Kasumi-1 (cell line): Measurements from ENCODE around the gene IRS1.

ENCODE experiments used
- DNase-seq, 2 experiments: peaks; one replicate each; lab custom pipeline; 2025; lab: John Stamatoyannopoulos, UW

Gene IRS1

DNA sequence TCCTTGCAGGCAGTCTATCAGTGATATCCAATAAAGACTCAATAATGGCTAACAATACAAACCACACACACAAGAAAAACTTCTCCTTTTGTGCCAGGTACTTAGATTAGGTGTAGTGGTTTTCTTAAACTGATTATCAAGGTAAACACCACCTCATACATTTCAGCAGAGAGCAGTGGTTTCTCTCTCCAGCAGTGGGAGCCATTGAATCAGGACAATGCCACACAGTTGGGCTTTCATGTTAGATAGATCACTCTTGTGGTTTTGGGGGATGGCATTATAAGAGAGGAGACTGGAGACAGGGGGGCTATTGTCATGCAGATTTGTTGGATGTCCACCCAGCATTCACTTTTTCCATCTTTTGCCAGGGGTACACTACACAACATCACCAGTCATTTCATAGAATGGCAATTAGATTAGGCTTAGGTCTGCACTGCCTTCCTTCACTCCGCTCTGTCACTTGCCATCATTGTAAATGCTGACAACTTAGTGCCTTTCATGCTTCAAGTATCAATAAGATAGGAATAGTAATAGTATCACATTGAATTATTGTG is 13.6 kb upstream of the IRS1 start:
- DNase-seq: no peak

- no peak for DNase-seq
Measured at GRCh38 chr2:226803410-226803809, 3.8 kb upstream of the IRS1 start.

DNA sequence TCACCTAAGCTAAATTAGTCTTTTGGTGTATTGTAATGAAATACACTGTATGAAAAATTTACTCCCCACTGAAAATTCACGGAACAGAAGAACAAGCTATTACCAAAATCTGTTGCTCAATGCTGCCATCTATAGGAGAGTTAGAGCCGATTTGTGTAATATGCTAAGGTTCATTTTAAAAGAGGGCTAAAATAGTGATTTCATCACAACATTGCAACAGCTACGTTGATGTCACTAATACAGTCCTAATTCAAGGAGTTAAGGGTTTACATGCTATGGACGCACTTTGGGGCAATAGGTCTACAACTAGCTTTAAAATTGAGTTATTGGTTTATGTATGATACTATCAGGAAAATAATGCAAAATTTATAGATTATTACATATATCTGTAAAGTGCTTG is 3.0 kb upstream of the IRS1 start:
- DNase-seq: peak; percentile 39 to 55

- DNase-seq: no peak
Measured at GRCh38 chr2:226800941-226801784, 1.5 kb upstream of the IRS1 start.

DNA sequence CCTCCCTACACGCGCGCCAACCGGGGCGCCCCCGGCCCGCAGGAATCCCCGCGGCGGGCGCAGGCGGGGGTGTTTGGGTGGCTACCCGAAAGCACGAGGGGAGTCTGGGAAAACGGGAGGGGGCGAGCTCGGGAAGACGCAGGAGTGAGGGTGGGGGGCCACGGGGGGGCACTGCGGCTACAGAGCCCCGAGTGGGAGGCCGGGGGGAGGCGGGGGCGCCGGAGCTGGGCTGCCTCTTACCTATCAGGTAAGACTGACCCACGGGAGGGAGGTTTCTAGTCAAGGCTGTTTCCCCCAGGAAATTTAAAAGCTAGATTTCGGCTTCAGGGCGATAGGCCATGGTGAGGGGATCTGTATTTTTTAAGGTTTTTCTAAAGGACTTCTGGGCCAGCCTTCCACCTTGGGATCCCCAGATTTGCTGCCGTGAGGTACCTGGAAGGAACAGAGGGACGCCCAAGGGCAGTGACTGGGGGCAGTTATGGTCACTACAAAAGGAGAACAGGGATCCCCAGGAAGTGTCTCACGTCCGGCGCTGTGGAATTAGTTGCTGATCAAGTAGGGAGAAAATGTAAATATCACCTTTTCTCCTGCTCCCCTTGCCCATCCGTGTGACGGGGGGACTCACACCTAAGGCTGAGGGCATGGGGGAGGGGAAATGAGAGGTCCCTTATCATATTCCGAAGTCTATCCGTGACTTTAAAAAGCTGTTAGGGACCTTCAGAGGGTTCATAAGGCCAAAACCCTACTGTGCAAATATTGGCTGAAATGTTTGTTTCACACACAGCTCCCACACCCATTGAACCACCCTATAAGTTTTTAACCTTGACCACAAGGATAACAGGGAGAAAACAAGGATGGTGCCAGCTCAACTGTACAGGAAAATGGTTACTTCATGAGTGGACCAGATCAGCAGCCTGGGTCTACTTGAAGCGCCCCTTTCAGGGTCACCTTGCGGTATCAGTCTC is 638 bp upstream of the IRS1 start:
- no peak for DNase-seq

DNA sequence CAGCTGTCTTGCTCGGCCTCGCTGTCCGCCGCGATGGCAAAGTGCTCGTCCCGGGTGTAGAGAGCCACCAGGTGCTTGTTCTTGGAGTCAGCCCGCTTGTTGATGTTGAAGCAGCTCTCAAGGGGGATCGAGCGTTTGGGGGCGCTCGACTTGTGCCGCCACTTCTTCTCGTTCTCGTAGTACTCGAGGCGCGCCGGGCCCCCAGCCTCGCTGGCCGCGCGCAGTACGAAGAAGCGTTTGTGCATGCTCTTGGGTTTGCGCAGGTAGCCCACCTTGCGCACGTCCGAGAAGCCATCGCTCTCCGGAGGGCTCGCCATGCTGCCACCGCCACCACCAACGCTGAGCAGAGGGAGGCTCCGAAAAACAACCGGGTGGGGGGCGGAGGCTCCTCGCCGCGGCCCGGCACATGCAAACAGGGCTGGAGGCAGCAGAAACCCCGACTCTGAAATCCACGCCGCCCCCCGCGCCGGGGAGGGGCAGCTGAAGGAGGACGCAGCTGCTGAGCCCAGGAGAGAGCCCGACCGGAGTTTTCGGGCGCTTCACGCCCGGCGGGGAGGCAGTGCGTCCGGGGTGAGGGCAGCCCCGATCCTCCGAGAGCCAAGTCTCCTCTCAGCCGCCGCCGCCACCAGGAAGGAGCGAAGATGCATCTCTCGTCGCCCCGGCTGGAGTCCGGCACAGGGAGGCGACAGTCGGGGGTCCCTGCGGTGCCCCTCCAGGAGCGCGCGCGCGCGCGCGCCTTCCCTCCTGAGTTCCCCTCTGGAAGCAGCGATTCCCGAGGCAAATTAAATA is 1.0 kb downstream of the IRS1 start:
- peak; percentile 19 to 29 for DNase-seq

DNA sequence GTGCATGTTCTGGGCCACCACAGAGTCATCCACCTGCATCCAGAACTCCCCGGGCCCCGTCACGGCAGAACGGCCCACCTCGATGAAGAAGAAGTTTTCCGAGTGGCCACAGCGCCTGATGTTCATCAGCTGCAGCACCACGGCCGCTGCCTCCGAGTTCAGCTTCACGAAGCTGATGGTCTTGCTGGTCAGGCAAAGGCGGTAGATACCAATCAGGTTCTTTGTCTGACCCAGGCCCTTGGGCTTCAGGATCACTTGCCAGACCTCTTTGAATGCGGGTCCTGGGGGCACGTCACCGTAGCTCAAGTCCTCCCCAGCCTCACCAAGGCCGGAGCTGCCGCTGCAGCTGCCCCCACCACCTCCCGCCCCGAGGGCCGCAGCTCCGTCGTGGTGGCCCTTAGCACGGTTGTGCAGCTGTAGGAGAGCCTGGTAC is 1.6 kb downstream of the IRS1 start:
- no peak for DNase-seq

DNA sequence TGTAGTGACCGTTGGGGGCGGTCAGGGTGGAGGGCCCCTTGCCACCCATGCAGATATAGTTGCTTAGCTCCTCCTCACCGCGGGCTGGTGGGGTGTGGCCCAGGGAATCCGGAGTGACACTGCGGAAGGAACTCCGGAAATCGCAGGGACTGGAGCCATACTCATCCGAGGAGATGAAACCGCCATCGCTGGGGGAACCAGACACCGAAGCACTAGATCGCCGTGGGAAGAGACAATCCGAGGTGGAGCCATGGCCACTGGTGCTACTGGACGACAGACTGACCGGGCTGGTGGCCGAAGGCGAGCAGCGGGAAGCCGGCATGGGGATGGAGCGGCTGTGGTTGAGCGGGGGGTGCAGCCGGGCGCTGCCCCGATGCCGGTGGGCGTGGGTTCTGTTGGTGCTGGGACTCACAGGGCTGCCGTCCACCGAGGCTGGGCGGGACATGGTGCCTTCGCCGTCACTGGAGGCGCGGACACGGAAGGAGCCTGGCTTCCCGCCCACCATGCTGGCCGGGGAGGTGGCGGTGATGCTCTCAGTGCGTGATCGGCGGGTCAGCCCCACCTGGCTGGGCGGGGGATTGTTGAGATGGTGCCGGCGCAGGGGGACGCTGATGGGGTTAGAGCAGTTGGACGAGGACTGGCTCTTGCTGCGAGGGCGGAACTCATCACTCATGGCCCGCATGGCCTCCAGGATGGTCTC is 2.2 kb downstream of the IRS1 start:
- DNase-seq: no peak

GRCh38 chr2:226796840-226797288 is 2.8 kb downstream of the IRS1 start:
- DNase-seq: peak in 1 of 2 experiments; percentile 6

- no peak for DNase-seq
Measured at GRCh38 chr2:226796012-226796839, 3.4 kb downstream of the IRS1 start.

GRCh38 chr2:226795281-226796011 is 4.2 kb downstream of the IRS1 start:
- DNase-seq: no peak

DNA sequence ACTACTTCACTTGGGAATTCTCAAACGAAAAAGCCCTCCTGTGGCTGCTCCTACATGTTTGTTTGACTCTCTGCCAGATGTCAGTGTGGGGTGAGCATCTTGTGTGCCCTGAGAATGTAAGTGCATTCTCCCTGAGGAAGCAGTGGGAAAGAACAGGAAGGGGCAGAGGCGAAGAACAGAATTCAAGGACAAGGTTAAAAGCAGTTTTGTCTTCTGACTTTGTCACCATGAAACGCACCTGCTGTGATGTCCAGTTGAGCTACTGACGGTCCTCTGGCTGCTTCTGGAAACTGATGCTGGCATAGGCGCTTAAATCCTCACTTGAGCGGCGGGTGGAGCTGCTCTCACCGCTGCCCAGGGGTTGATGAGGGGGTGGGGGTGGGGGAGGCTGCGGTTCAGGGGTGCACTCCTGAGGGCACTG is 4.9 kb downstream of the IRS1 start:
- DNase-seq: no peak

DNA sequence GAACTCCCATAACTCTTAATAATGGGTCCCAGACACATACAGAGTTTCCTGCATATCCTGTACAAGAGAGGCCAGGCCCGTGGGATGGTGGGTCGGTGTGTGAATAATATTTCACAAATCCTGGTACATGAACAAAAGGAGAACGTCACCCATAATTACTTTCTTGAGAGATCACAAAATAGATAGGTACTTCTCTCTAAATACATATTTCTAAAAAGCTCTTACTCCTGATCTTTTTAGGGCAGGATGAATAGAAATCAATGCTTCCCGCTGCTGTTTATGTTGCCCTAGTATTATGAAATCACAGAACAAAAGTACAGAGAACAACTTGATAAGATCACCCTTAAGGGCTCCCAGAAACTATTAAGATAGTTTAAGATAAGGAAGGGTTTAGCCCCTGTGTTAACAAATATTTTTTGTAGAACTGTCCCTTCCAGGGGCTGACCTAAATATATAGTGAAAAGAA is 5.4 kb downstream of the IRS1 start:
- no peak for DNase-seq

DNA sequence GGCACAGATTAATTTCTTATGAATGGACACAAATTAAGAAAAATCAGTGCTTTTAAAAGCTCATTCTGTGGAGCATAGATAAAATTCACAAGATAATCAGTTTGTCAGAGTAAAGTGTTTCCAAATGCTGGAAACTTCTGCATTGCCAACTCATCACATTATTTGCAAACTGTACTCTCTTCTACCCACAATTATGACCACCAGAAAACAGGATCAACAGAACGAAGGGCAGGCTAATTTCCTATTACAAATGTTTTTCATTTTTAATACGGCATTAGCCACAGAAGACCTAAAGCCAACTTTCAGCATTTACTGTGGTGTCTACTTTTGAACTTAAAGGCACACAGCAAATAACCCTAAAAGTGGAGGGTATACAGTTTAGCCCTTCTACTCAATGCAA is 6.0 kb downstream of the IRS1 start:
- no peak for DNase-seq

GRCh38 chr2:226792155-226792881 is 7.3 kb downstream of the IRS1 start:
- DNase-seq: no peak

DNA sequence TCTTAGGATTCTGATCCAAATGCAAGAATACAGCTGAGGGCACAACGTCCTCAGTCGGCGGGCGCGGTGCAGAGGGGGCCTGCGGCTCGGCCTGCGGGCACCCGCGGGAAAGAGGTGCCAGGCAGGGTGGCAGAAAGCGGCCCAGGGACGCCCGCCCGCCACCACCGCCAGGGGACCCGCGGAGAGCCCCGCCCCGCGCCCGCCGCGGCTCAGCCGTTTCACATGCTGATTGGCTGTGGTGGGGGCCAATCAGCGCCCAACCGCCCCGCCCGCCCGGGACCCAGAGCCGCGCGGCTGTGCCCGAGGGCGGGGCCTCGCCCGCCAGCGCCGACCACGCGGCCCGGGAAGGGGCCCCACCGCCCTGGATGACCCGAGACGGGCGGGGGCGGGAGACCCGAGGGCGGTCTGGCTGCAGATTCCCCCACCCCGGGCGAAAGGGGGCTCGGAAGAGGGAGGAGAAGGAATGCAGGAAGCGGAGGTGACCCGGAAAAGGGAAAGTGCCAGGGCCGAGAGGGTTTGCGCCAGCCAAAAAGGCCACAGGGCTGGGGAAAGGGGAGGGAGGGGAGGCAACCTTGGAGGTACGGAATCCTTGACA is 8.0 kb downstream of the IRS1 start:
- peak; percentile 30 to 43 for DNase-seq

DNA sequence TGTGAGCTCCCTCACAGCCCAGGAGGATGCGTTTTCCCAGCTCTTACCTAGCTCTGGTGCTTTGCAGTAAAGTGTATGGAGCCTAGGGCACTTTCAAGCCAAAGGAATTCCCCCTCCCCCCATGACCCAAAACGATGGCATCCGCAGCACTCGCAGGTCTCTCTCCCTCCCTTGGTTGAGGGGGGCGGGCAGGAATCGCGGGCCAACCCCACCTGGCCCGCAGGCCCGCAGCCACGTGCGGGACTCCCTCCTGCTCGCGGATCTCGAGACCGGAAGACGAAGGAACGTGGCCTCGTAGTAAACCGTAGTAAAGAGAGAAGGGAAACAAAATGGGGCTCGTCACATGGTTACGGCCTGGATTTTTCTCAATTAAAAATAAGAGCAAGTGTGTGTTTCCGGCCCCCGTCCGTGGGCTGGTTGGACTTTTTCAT is 8.5 kb downstream of the IRS1 start:
- peak in 1 of 2 experiments; percentile 6 for DNase-seq

GRCh38 chr2:226790431-226790830 is 9.2 kb downstream of the IRS1 start:
- no peak for DNase-seq
